Neuronal stem cell (in vitro differentiated cells): Measurements from ENCODE around the gene HSPA4.

ENCODE experiments used
- DNase-seq: peaks from one replicate; pipeline ENCODE4 v3.0.0-alpha.2; 2013; ENCODE audit warnings: low spot score
- H2AFZ ChIP-seq: one replicate; pipeline ENCODE4 v1.6.1; 2013; ENCODE audit warnings: mild to moderate bottlenecking, low read length, inconsistent platforms
- H2AK5ac ChIP-seq: 2 replicates; pipeline ENCODE4 v1.6.1; 2013; ENCODE audit warnings: low read depth, mild to moderate bottlenecking, inconsistent platforms, low read length, moderate library complexity, mixed read lengths
- H2BK120ac ChIP-seq: 2 replicates; pipeline ENCODE4 v1.6.1; 2013; ENCODE audit warnings: low read depth, mild to moderate bottlenecking, inconsistent platforms, low read length, moderate library complexity, mixed read lengths
- H2BK12ac ChIP-seq: one replicate; pipeline ENCODE4 v1.6.1; 2013; ENCODE audit warnings: low read length, inconsistent platforms
- H2BK15ac ChIP-seq: 2 replicates; pipeline ENCODE4 v1.6.1; 2013; ENCODE audit warnings: mild to moderate bottlenecking, low read length, inconsistent platforms, mixed read lengths
- H2BK5ac ChIP-seq: one replicate; pipeline ENCODE4 v1.6.1; 2013; ENCODE audit warnings: inconsistent platforms, mild to moderate bottlenecking, low read length, moderate library complexity
- H3K14ac ChIP-seq: one replicate; pipeline ENCODE4 v1.6.1; 2013; ENCODE audit warnings: low read length, inconsistent platforms
- H3K18ac ChIP-seq: 2 replicates; pipeline ENCODE4 v1.6.1; 2013; ENCODE audit warnings: low read length, inconsistent platforms
- H3K23ac ChIP-seq: 2 replicates; pipeline ENCODE4 v1.6.1; 2013; ENCODE audit warnings: low read depth, mild to moderate bottlenecking, mixed read lengths, low read length, inconsistent platforms; ENCODE audit not compliant: poor library complexity
- H3K27ac ChIP-seq: replicated peaks from 3 replicates; pipeline ENCODE4 v1.5.1; 2013; ENCODE audit warnings: low read length, inconsistent platforms
- H3K27me3 ChIP-seq, 3 experiments: 2 replicates each; pipeline ENCODE4 v1.6.1; 2013; ENCODE audit warnings: low read length in 3 of 3, mild to moderate bottlenecking in 2 of 3, inconsistent platforms in 1 of 3, low read depth in 1 of 3, mixed read lengths in 1 of 3, moderate library complexity in 1 of 3; ENCODE audit not compliant: control insufficient read depth in 3 of 3, insufficient read depth in 3 of 3
- H3K36me3 ChIP-seq, 2 donors: replicated peaks in 1 of 2; 2 replicates each; pipeline ENCODE4 v1.6.1; 2013; ENCODE audit warnings: low read length in 2 of 2; ENCODE audit not compliant: control insufficient read depth in 2 of 2, insufficient read depth in 2 of 2
- H3K4ac ChIP-seq: 2 replicates; pipeline ENCODE4 v1.6.1; 2013; ENCODE audit warnings: inconsistent platforms, mild to moderate bottlenecking, low read length, moderate library complexity
- H3K4me1 ChIP-seq, 2 donors: 1 replicate in 1 of 2; 2 replicates in 1 of 2; pipeline ENCODE4 v1.6.1; 2013; ENCODE audit warnings: low read length in 2 of 2, low read depth in 1 of 2; ENCODE audit not compliant: control insufficient read depth in 2 of 2, insufficient read depth in 1 of 2
- H3K4me2 ChIP-seq: one replicate; pipeline ENCODE4 v1.6.1; 2013; ENCODE audit warnings: mild to moderate bottlenecking, low read length, inconsistent platforms; ENCODE audit not compliant: insufficient read depth, poor library complexity, severe bottlenecking
- H3K4me3 ChIP-seq, 2 donors: 2 replicates each; pipeline ENCODE4 v1.5.1; 2013; ENCODE audit warnings: low read length in 2 of 2, mild to moderate bottlenecking in 2 of 2, inconsistent platforms in 1 of 2, moderate library complexity in 1 of 2
- H3K79me1 ChIP-seq: one replicate; pipeline ENCODE4 v1.6.1; 2013; ENCODE audit warnings: low read depth, mild to moderate bottlenecking, inconsistent platforms, low read length, moderate library complexity
- H3K9ac ChIP-seq: one replicate; pipeline ENCODE4 v1.6.1; 2013; ENCODE audit warnings: mild to moderate bottlenecking, low read depth, low read length, inconsistent platforms; ENCODE audit not compliant: poor library complexity
- H3K9me3 ChIP-seq, 2 donors: replicated peaks in 1 of 2; 2 replicates each; pipeline versions ENCODE3 to v1.6.1; 2013; ENCODE audit warnings: low read length in 2 of 2, mild to moderate bottlenecking in 2 of 2, inconsistent platforms in 1 of 2, low read depth in 1 of 2, mixed read lengths in 1 of 2, moderate library complexity in 1 of 2; ENCODE audit not compliant: control insufficient read depth in 2 of 2, insufficient read depth in 1 of 2
- H4K8ac ChIP-seq: one replicate; pipeline ENCODE4 v1.6.1; 2013; ENCODE audit warnings: low read depth, mild to moderate bottlenecking, inconsistent platforms, low read length, moderate library complexity
- H4K91ac ChIP-seq: one replicate; pipeline ENCODE4 v1.6.1; 2013; ENCODE audit warnings: low read length, low read depth, mild to moderate bottlenecking, inconsistent platforms; ENCODE audit not compliant: poor library complexity
- WGBS, 2 donors: extraction: QIAGEN DNeasy Blood & Tissue Kit; methylation state at CpG; one replicate each; pipeline ENCODE4 v1.1.7; 2013; ENCODE audit warnings: missing lambda C conversion rate in 2 of 2, mixed read lengths in 1 of 2; ENCODE audit not compliant: insufficient read length in 2 of 2, insufficient replicate concordance in 1 of 2; ENCODE audit errors: extremely low coverage in 2 of 2; 5-methylcytosine and 5-hydroxymethylcytosine counted together

The HSPA4 gene

GRCh38 chr5:133119233-133119711 is 67.5 kb downstream of the HSPA4 start:
- no peak overlapping the region for H3K9ac ChIP-seq
- no peak for DNase-seq
- H3K27ac ChIP-seq = no peak overlapping the region
- no CpG with 5 or more reads among the region's 4 CpGs for whole genome bisulfite sequencing, 2 donors
- H3K4ac ChIP-seq = no peak overlapping the region
- H3K36me3 ChIP-seq = no peaks in the 10 kb centered on the region
- H3K23ac ChIP-seq = no peak overlapping the region
- H2BK120ac ChIP-seq = no peak overlapping the region
- H4K91ac ChIP-seq = no peak overlapping the region
- H3K4me1 ChIP-seq = no peaks in the 10 kb centered on the region
- H2AK5ac ChIP-seq = no peak overlapping the region
- H3K4me3 ChIP-seq = no peak overlapping the region
- no peak overlapping the region for H4K8ac ChIP-seq
- H2BK12ac ChIP-seq = no peak overlapping the region
- no peak overlapping the region for H3K4me2 ChIP-seq
- H2BK5ac ChIP-seq = no peak overlapping the region
- peak overlapping the region; percentile 22 for H3K18ac ChIP-seq
- H2BK15ac ChIP-seq = no peak overlapping the region
- H3K79me1 ChIP-seq = no peaks in the 10 kb centered on the region
- no peaks in the 10 kb centered on the region for H3K9me3 ChIP-seq
- peaks cover 0 to 45% (median 0%) of the 10 kb centered on the region in 3 experiments for H3K27me3 ChIP-seq
- no peak overlapping the region for H3K14ac ChIP-seq
- H2AFZ ChIP-seq = no peak overlapping the region

GRCh38 chr5:133120156-133120750 is 68.4 kb downstream of the HSPA4 start:
- no peak overlapping the region for H2AFZ ChIP-seq
- WGBS, 2 donors = no CpG with 5 or more reads among the region's 7 CpGs
- no peaks in the 10 kb centered on the region for H3K79me1 ChIP-seq
- H3K18ac ChIP-seq = no peak overlapping the region
- no peak for DNase-seq
- no peak overlapping the region for H2BK12ac ChIP-seq
- H3K23ac ChIP-seq = no peak overlapping the region
- H4K91ac ChIP-seq = no peak overlapping the region
- H2BK5ac ChIP-seq = no peak overlapping the region
- H3K36me3 ChIP-seq = no peaks in the 10 kb centered on the region
- no peak overlapping the region for H3K9ac ChIP-seq
- no peak overlapping the region for H2BK120ac ChIP-seq
- no peak overlapping the region for H3K14ac ChIP-seq
- H3K27me3 ChIP-seq = peaks cover 0 to 44% (median 0%) of the 10 kb centered on the region in 3 experiments
- no peak overlapping the region for H2AK5ac ChIP-seq
- H3K4me2 ChIP-seq = no peak overlapping the region
- H2BK15ac ChIP-seq = no peak overlapping the region
- no peak overlapping the region for H3K4ac ChIP-seq
- H3K9me3 ChIP-seq = no peaks in the 10 kb centered on the region
- H3K4me1 ChIP-seq = no peaks in the 10 kb centered on the region
- H3K4me3 ChIP-seq = no peak overlapping the region
- H3K27ac ChIP-seq = no peak overlapping the region
- H4K8ac ChIP-seq = no peak overlapping the region

GRCh38 chr5:133121080-133121479 is 69.3 kb downstream of the HSPA4 start:
- no peak overlapping the region for H2AK5ac ChIP-seq
- no CpG with 5 or more reads among the region's 2 CpGs for WGBS, 2 donors
- no peak overlapping the region for H2BK120ac ChIP-seq
- H2BK5ac ChIP-seq = no peak overlapping the region
- H3K9me3 ChIP-seq = no peaks in the 10 kb centered on the region
- no peak for DNase-seq
- no peak overlapping the region for H4K8ac ChIP-seq
- peaks cover 0 to 44% (median 0%) of the 10 kb centered on the region in 3 experiments for H3K27me3 ChIP-seq
- H3K79me1 ChIP-seq = no peaks in the 10 kb centered on the region
- H2BK12ac ChIP-seq = no peak overlapping the region
- H3K4me2 ChIP-seq = no peak overlapping the region
- H3K18ac ChIP-seq = no peak overlapping the region
- no peak overlapping the region for H3K4me3 ChIP-seq
- no peak overlapping the region for H3K23ac ChIP-seq
- no peaks in the 10 kb centered on the region for H3K36me3 ChIP-seq
- no peak overlapping the region for H4K91ac ChIP-seq
- H3K14ac ChIP-seq = no peak overlapping the region
- H3K9ac ChIP-seq = no peak overlapping the region
- H2AFZ ChIP-seq = no peak overlapping the region
- no peak overlapping the region for H2BK15ac ChIP-seq
- H3K4ac ChIP-seq = no peak overlapping the region
- no peak overlapping the region for H3K27ac ChIP-seq
- no peaks in the 10 kb centered on the region for H3K4me1 ChIP-seq

- Histone ChIP-seq H4K8ac (no peak overlapping the region), H3K18ac (no peak overlapping the region), H3K4ac (no peak overlapping the region), H3K9me3 (no peaks in the 10 kb centered on the region), H3K27ac (no peak overlapping the region), H2AFZ (no peak overlapping the region), H4K91ac (no peak overlapping the region), H3K4me1 (no peaks in the 10 kb centered on the region), H2AK5ac (no peak overlapping the region), H3K14ac (peak overlapping the region; percentile 64), H3K9ac (no peak overlapping the region), H3K4me3 (no peak overlapping the region), H3K27me3 (peaks cover 0 to 46% (median 0%) of the 10 kb centered on the region in 3 experiments), H3K36me3 (no peaks in the 10 kb centered on the region), H3K23ac (no peak overlapping the region), H2BK5ac (no peak overlapping the region), H2BK12ac (no peak overlapping the region), H2BK120ac (no peak overlapping the region), H3K79me1 (no peaks in the 10 kb centered on the region), H2BK15ac (no peak overlapping the region), H3K4me2 (no peak overlapping the region)
- DNase-seq = no peak
- no CpG with 5 or more reads among the region's 9 CpGs for WGBS, 2 donors
Observed at GRCh38 chr5:133121611-133122150, 69.9 kb downstream of the HSPA4 start.
